HG03521 (cell line): ENCODE results near the gene RASGRF1.
"Not testable (repeated sequence)": the region's sequence is repeated elsewhere in the genome, so short reads cannot be mapped to it uniquely, and the experiment has no call there.

Source experiments
- ATAC-seq: cut with Tn5 transposase; IDR thresholded peaks from one replicate; pipeline ENCODE4 v1.9.1; 2021; ENCODE audit warnings: mild to moderate bottlenecking, moderate library complexity; ENCODE audit not compliant: unreplicated experiment

Gene RASGRF1

GRCh38 chr15:79045041-79045440 lies 45.5 kb downstream of the RASGRF1 start:
- ATAC-seq = no peak

GRCh38 chr15:79042213-79042928 lies 48.2 kb downstream of the RASGRF1 start:
- no peak for ATAC-seq

- ATAC-seq = no peak
These were observed 48.9 kb downstream of the RASGRF1 start for GRCh38 chr15:79041601-79042168.

GRCh38 chr15:79037848-79038247 lies 52.7 kb downstream of the RASGRF1 start:
- no peak for ATAC-seq

GRCh38 chr15:79036323-79036722 lies 54.3 kb downstream of the RASGRF1 start:
- ATAC-seq = no peak

- ATAC-seq = no peak
These were observed 54.8 kb downstream of the RASGRF1 start for GRCh38 chr15:79035814-79036213.

GRCh38 chr15:79035111-79035601 lies 55.4 kb downstream of the RASGRF1 start:
- ATAC-seq = peak; percentile 79

- no peak for ATAC-seq
These were observed 56.3 kb downstream of the RASGRF1 start for GRCh38 chr15:79034284-79034683.

GRCh38 chr15:79032656-79033055 lies 57.9 kb downstream of the RASGRF1 start:
- ATAC-seq = no peak

- no peak for ATAC-seq
These were observed 58.8 kb downstream of the RASGRF1 start for GRCh38 chr15:79031821-79032220.

- ATAC-seq = no peak
These were observed 59.4 kb downstream of the RASGRF1 start for GRCh38 chr15:79031201-79031600.

GRCh38 chr15:79030470-79030869 lies 60.1 kb downstream of the RASGRF1 start:
- no peak for ATAC-seq

GRCh38 chr15:79028411-79028964 lies 62.1 kb downstream of the RASGRF1 start:
- no peak for ATAC-seq

GRCh38 chr15:79027532-79028410 lies 62.8 kb downstream of the RASGRF1 start:
- no peak for ATAC-seq

- ATAC-seq = no peak
These were observed 64.8 kb downstream of the RASGRF1 start for GRCh38 chr15:79025802-79026201.

GRCh38 chr15:79025201-79025600 lies 65.4 kb downstream of the RASGRF1 start:
- no peak for ATAC-seq

- not testable (repeated sequence) for ATAC-seq
These were observed 66.1 kb downstream of the RASGRF1 start for GRCh38 chr15:79024493-79024892.

GRCh38 chr15:79023918-79024317 lies 66.7 kb downstream of the RASGRF1 start:
- no peak for ATAC-seq

GRCh38 chr15:79023546-79023890 lies 67.1 kb downstream of the RASGRF1 start:
- ATAC-seq = no peak

- no peak for ATAC-seq
These were observed 71.6 kb downstream of the RASGRF1 start for GRCh38 chr15:79018960-79019359.

- ATAC-seq = no peak
These were observed 72.6 kb downstream of the RASGRF1 start for GRCh38 chr15:79017953-79018352.
